ENCODE data around the gene PPARG.
"Not testable (repeated sequence)": the region's sequence is repeated elsewhere in the genome, so short reads cannot be mapped to it uniquely, and the experiment has no call there.

PPARG gene

DNA sequence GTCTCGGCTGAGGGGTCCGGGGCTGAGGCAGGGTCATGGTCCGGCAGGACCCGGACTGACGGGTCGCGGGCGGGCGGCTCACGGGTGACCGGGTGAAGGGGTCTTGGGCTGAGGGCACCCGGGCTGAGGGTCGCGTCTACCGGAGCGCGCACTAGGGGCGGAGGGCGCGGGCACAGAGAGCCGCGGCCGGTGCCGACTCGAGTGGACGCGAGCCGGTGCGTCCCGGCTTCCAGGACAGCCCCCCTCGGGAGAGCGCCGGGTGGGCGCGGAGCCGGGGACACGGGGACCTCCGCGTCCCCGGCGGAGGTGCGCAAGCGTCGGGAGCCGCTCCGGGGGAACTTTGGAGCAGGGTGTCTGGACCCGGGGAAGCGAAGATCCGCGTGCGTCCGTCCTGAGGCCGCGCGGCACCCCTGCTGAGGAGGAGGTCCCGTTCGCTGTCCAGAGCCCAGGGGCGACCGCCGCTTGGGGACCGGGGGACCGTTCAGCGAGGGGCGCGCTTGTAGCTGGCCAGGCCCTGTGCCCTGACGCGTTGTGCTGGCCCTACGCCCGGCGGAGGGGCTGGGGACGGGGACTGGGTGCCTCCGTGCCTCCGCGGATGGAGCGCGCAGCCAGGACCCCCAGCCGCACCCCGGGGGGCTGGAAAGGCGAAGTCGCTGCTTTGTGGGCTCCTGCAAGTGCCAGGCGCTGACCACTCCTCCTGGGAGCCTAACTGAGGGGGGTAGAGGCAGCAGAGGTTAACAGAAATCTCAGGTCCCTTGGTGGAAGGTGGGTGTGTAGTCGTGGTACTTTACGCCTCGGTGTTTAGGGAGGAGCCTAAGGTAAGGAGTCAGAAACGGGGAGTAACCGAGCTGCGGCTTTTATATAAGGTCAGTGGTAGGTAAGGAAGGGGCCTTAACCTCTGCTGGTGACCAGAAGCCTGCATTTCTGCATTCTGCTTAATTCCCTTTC lies at the start of gene PPARG:
PPARG (plus strand) TSS at position 889 of the 948 bp plus-strand sequence. CDS start 90,642 bp downstream, outside the sequence.
- DNase-seq (ENCODE audit: low read depth in 3 of 3), result no peak

- no peak for DNase-seq (ENCODE audit: low read depth in 3 of 3)
These were observed 49.6 kb upstream of the PPARG start for GRCh38 chr3:12239301-12239700.

- DNase-seq (ENCODE audit: low read depth in 3 of 3), result no peak
These were observed 46.1 kb upstream of the PPARG start for GRCh38 chr3:12242772-12243171.

GRCh38 chr3:12246497-12247163 lies 42.2 kb upstream of the PPARG start:
- no peak for DNase-seq (ENCODE audit: low read depth in 3 of 3)

GRCh38 chr3:12247411-12247810 lies 41.5 kb upstream of the PPARG start:
- DNase-seq (ENCODE audit: low read depth in 3 of 3), result no peak

DNA sequence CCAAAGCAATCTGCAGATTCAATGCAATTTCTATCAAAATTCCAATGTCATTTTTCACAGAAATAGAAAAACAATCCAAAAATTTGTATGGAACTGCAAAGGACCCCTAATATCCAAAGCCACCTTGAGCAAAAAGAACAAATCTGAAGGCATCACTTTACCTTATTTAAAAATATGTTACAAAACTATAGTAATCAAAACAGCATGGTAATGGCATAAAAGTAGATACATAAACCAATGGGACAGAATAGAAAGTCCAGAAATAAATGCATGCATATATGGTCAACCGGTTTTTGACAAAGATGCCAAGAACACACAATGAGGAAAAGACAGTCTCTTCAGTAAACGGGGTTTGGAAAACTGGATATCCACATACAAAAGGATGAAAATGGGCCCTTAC lies 39.4 kb upstream of the PPARG start:
- no peak for DNase-seq (ENCODE audit: low read depth in 3 of 3)

- DNase-seq (ENCODE audit: low read depth in 3 of 3), result no peak
These were observed 36.0 kb upstream of the PPARG start for GRCh38 chr3:12252889-12253288.

DNA sequence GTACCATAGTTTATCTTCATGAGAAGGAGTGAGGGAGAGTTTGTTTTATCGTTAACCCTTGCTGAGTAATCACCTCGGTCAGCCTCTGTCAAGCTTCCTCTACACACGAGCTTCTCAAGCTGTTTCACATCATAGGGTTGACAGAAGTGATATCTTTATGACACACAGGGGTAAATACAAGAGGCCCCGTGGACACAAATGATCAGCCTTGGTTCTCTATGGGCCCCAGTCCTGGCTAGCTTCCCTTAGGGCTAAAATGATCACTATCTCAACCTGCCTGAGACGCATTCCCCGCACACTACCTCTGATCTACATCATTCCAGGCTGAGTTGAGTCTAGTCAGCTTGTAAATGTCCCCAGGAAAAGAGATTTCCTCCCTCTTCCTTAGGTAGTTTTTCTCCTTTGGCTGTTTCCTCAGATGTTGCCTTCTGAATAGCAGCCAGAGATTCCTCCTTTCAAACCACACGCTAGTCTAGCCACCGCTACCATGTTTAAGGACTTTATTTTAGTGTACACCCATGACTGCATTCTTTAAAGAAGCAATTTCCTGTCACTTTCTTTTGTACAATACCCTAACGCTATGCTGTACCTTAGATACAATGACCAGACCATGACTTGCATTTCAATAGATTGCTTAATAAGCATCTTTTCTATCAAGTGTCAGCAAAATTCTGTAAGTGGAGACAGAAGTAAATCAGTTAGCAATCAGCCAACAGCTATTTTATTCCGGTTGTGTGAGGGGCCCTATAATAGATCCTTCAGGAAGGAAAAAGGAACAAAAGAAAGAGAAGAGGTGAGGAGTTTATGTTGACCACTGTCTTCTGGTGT lies 35.1 kb upstream of the PPARG start:
- no peak for DNase-seq (ENCODE audit: low read depth in 3 of 3)

DNA sequence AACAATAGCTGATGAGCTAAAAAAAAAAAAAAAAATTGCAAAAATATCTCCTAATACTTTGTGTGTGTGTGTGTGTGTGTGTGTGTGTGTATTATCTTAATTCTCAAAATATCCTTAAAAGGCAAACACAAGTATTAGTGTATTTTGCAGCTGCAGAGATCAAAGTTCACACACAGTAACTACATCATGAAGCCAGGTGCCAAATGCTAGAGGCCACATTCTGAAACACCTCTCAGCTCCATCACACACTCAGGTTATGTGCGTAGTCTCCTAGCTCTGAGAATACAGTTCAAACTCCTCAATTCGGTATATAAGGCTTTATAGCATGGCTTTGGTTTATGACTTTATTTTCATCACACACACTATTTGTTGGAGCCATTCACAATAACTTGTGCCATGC lies 33.5 kb upstream of the PPARG start:
- DNase-seq (ENCODE audit: low read depth in 3 of 3), result no peak

DNA sequence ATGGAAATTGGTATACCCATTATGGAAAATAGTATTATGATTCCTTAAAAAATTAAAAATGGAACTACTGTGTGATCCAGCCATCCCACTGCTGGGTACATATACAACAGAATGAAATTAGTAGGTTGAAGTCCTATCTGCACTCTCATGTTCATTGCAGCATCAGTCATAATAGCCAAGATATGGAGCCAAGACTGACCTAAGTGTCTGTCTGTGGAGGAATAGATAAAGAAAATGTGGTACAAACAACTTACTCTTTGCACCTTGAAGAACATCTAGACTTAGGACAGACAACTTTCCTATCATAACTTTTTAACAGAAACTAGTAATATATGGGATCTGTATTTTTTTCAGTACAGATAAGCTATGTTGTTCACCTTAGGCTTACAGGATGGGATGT lies 30.0 kb upstream of the PPARG start:
- no peak for DNase-seq (ENCODE audit: low read depth in 3 of 3)

DNA sequence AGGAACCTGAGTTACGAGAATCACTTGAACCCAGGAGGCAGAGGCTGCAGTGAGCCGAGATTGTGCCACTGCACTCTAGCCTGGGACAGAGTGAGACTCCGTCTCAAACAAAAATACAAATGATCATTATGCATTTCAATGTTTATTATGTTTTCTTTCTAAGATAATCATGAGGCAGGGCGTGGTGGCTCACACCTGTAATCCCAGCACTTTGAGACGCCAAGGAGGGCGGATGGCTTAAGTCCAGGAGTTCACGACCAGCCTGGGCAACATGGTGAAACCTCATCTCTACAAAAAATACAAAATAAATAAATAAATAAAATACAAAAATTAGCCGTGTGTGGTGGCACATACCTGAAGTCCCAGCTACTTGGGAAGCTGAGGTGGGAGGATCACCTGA lies 26.7 kb upstream of the PPARG start:
- DNase-seq (ENCODE audit: low read depth in 3 of 3), result not testable (repeated sequence)

- no peak for DNase-seq (ENCODE audit: low read depth in 3 of 3)
These were observed 23.4 kb upstream of the PPARG start for GRCh38 chr3:12265508-12265907.

GRCh38 chr3:12266038-12266437 lies 22.8 kb upstream of the PPARG start:
- no peak for DNase-seq (ENCODE audit: low read depth in 3 of 3)

DNA sequence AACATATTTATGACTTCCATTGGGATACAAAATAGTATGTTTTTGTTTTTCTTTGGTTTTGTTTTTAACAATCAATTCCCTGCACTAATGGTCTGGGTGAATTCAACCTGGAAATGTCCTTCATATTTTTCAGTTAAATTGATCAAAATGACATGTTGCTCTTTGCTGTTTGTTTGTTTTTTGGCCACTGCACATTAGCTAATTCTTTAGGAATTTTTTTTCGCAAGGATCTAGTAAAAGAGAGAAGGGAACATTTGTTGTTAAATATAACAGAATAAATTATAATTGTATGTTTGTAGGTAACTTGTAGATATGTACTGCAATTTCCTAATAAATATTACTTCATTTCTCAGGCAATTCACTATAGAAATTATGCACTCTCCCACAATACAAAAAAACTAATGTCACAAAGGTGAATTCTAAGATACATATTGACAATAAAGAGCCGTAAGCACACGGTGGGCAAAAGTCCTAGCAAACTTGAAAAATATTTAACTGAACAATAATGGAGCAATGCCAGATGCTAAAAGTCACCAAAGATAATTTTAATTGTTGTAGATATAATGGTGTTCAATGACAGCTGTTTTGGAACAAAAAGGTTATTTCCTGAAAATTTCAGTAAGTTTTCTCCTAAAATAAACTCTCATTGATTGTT lies 21.4 kb upstream of the PPARG start:
- no peak for DNase-seq (ENCODE audit: low read depth in 3 of 3)

DNA sequence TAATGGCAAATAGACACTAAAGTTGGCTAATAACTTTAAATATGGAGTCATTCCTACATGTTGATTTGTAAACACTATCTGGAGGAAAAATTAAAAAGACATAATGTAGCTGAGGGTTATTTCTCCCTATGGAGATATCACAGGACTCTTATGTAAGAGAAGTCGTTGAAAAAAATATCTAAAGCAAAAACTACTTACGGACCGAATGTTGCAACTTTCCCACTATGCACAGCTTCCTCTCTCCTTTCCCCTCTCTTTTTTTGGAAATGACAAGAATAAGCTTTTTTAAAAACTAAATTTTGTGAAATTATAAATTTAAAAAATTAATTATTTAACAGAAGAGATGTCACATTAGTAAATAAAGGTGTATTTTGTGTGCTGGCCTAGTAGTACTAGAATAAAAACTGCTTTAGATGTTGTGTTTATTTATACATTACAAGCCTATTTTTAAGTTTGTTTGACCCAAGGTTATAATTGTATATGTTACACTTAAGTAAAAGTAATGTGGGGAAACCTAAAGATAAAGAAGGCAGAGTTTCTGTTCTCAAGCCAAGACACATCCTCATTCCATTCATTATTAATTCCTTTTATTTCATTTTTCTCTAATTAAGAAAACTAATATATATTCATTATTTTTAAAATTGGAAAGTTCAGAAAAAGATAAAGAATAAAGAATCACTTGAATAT lies 20.7 kb upstream of the PPARG start:
- no peak for DNase-seq (ENCODE audit: low read depth in 3 of 3)

DNA sequence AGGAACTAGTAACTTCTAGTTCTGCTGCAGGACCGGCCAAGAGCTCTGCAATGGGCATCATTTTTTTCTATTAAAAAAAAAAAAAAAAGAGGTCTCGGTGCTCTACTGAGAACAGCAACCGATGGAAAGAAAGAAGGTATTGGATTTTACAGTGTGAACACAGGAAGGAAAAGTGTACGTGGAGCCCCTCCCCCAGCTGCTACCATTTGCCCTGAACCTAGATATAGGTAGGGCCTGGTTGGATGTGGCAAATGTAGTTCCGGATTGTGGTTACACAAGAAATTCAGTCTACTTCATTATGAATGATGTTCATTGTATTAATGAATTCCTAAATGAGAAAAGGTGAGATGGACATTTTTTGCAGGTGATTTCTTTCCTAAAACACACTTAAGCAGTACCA lies 17.9 kb upstream of the PPARG start:
- DNase-seq (ENCODE audit: low read depth in 3 of 3), result no peak

GRCh38 chr3:12273045-12273695 lies 15.7 kb upstream of the PPARG start:
- DNase-seq (ENCODE audit: low read depth in 3 of 3), result no peak

DNA sequence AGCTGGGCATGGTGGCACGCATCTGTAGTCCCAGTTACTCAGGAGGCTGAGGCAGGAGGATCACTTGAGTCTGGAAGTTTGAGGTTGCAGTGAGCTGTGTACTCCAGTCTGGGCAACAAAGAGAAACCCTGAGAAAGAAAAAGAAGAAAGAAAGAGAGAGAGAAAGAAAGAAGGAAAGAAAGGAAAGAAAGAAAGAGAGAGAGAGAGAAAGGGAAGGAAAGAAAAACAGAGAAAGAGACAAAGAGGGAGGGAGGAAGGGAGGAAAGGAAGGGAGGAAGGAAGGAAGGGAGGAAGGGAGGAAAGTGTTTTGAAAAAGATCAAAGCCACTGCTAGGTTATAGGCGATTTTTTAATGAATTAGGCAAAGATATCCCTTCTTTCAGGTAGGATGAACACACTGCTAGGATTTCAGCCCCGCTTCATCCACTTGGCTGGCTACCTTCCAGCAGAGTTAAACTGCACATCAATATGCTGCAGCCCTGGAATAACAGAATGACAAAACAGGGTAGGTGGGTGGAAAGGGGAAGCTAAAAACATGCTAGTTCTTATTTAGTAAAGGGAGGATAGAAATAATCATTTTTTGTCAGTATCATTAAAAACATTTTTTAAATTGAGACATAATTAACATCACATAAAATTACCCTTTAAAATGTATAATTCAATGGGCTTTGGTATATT lies 12.8 kb upstream of the PPARG start:
- DNase-seq (ENCODE audit: low read depth in 3 of 3), result no peak

DNA sequence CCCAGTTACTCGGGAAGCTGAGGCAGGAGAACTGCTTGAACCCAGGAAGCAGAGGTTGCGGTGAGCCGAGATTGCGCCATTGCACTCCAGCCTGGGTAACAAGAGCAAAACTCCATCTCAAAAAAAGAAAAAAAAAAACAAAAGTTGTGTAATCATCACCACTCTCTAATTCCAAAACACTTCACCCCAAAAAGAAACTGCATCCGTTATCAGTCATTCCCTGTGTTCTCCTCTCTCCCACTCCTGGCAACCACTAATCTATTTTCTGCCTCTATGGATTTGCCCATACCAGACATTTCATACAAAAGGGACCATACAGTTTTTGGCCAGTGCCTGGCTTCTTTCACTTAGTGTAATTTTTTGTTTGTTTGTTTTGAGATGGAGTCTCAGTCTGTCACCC lies 12.0 kb upstream of the PPARG start:
- not testable (repeated sequence) for DNase-seq (ENCODE audit: low read depth in 3 of 3)

- no peak for DNase-seq (ENCODE audit: low read depth in 3 of 3)
These were observed 10.3 kb upstream of the PPARG start for GRCh38 chr3:12278566-12278965.

Data from stimulated activated CD4-positive, alpha-beta T cell treated with anti-CD3 and anti-CD28 coated beads, TNF-alpha, amount 100 ng/mL, for 24 hours (primary cell).